Activated CD8-positive, alpha-beta memory T cell treated with anti-CD3 and anti-CD28 coated beads for 48 hours (primary cell): ENCODE results near the gene LZTFL1.
"Not testable (repeated sequence)": the region's sequence is repeated elsewhere in the genome, so short reads cannot be mapped to it uniquely, and the experiment has no call there.

Experiments used
- DNase-seq, 3 experiments: peaks; one replicate each; pipeline ENCODE4 v3.0.0-alpha.2; 2020; ENCODE audit warnings: low read depth in 2 of 3, low spot score in 2 of 3

Gene LZTFL1

DNA sequence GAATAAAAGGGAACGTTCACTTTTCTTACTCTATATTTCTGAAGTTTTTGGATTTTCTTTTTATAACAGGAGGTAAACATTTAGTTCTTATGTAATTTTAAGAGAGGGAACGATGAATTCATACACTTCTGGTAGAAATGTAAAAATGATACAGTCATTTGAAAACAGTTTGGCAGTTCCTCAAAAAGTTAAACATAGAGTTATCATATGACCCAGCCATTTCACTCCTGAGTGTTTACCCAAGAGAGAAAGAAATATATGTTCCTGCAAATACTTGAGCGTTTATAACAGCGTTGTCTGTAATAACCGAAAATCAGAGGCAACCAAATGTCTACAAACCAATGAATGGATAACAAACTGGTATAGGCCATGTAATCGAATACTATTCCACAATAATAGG, 23.6 kb upstream of the LZTFL1 start:
- no peak for DNase-seq

DNA sequence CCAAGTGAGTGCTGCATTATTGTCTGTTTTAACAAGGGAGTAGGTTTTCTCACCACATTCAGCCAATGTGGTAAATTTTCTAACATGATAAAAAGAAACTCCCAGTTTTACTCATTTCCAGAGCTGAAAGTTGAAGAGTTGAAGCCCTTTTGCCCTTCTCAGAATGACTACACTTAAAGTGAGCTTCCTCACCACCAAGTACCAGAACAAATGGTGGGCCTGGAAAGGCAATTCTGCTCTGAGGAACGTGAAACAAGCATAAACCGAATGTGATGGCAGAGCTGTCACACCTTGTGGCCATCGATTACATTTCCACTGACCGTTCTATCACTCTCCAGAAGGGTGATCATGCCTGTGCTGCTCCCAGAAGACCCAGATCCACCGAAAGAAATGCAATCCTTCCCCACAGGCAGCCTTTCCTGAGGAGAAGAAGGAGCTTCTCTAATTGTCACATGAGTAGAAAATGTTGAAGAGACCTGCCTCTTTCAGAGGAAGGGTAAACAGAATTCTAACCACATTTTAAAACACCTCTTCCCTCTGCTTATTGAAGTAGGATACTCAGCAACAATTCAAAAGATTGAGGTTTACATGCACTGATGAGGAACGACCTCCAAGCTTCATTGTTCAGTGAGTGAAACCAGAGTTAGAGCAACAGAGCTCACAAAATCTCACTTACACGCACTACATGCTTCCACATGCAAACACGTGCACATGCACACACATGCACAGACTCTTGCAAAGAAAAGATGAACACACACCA, 23.0 kb upstream of the LZTFL1 start:
- DNase-seq, result no peak

DNA sequence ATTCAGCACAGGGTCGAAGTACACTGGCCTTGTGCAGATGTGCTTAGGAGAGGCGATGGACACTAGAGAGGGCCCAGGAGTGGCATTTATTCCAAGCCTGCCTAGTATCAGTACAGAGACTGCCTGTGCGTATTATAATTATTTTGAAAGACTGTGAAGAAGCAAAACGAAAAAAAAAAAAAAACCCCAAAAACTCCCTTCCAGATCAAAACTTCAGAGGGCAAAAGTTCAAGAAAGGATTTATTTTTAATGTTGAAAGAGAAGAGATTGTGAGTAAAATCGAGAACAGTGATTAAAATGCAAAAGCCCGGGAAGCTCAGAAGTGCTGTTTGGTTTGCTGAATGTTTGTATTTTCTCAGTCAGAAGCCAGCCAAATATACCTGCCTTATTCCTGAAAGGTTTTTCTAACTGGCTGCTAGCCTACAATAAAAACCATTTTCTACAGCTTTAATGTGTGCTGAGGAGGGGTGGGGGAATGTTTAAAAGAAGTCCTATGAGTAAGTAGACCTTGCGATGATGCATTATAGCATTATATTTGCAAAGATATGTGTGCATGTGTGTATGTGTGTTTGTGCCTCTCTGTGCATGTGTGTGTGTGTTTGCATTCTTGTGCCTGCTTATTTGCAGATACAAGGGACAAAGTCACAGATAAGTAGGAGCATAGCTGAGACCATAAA, 19.3 kb upstream of the LZTFL1 start:
- DNase-seq, result no peak

DNA sequence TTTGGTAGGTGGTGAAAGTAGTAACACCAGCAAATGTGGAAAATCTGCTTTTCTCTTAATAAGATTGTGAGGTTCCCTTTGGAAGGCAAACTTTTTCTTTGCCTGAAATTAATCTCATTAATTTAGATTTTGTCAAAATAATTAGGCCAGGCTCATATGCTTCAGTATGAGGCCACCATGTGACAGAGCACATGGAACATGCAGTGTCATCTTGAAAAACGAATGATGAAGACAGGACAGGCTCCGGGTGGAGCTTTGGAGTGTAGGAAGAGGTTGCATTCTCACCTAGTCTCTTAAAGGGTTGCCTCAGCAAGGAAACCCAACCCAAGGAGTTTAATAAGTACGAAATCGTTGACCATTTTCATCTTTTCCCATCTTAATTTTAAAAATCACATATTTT, 18.6 kb upstream of the LZTFL1 start:
- no peak for DNase-seq

DNA sequence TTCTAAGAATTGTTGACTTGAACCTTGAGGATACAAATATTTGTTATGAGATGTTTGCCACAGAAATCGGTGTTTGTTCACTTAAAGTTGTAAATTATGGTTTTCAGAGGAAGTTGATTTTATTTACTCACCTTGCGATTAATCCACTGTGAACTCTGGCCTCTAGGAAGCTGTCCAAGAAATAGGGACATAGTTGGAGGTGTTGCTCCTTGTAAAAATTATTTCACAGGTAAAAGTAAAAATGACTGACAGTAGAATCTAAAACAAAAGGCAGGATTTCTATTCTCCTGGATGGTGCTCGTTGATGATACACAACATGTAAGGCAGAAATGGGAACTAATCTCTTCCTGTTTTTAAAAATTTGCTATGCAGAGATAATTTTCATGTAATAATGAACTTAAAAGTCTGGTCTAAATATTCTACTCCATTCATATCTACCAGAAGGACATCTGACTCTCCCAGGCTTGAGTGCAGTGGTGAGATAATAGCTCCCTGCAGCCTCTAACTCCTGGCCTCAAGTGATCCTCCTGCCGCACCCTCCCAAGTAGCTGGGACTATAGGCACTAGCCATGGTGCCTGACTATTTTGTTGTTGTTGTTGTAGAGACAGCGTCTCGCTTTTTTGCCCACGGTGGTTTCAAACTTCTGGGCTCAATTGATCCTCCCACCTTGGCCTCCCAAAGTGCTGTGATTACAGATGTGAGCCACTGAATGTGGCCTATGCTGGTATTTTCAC, 17.1 kb upstream of the LZTFL1 start:
- no peak for DNase-seq

DNA sequence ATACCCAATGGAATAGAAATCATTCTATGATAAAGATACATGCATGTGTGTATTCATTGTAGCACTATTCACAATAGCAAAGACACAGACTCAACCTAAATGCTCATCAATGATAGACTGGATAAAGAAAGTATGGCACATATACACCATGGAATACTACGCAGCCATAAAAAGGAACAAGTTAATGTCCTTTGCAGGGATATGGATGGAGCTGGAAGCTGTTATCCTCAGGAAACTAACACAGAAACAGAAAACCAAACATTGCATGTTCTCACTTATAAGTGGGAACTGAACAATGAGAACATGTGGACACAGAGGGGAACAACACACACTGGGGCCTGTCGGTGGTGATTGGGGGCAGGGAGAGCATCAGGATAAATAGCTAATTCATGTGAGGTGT, 15.1 kb upstream of the LZTFL1 start:
- DNase-seq, result not testable (repeated sequence)

DNA sequence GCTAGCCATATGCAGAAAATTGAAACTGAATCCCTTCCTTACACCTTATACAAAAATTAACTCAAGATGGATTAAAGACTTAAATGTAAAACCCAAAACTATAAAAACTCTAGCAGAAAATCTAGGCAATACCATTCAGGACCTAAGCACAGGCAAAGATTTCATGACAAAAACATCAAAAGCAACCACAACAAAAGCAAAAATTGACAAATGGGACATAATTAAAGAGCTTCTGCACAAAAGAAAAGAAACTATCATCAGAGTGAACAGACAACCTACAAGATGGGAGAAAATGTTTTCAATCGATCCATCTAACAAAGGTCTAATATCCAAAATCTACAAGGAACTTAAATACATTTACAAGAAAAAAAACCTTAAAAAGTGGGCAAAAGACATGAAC, 14.4 kb upstream of the LZTFL1 start:
- not testable (repeated sequence) for DNase-seq

DNA sequence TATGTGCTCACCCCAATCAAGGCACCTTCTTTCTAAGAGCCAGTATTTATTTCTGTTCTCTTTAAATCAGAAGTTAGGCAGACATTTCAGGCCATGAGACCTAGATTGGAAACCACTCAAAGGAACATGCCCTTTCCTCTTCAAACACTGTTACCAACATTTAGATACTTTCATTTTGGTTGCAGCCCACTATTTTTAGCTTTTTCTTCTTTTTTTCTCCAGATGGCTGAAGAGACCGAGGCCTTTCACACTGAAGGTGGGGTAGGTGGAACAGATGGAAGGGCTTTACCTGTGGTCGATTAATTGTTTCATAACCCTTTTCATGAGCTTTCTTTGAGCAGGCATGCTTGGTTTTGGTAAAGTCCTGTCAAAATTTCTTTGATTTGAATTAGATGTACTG, 10.9 kb upstream of the LZTFL1 start:
- DNase-seq, result no peak

DNA sequence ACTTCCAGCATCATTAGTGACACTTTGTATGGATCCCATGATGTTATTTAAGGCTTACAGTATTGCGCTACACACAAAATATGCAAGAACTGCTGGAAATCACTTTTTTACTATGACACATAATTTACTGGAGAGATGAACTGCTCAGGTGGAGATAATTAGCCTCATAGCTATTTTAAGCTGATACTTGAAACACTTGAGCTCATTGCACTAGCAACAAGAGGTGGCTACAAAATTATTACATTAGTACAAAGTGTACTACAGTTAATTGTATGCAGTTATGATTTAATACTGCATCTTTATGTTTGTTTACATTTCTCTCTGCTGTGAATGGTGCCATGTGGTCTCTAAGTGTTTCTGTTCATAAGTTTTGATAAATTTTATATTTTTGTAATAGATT, 6.5 kb upstream of the LZTFL1 start:
- no peak for DNase-seq

DNA sequence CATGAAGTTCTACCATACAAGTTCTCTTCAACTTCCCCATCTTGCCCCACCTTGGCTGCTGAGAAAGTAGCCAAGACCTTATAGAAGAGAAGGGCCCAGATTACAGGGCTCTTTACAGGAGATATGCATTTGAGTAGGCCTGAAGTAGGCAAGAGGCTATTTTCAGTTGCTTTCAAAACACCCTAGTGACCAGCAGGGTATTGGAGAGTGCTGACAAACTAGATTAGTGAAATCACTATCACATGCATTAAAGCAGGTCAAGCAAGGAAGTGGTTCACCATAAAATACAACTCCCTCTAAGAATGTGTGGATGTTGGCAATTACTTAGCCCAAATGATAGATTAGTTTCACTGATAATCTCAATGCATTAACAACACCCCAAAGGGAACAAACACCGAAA, 2.7 kb upstream of the LZTFL1 start:
- DNase-seq, result no peak

DNA sequence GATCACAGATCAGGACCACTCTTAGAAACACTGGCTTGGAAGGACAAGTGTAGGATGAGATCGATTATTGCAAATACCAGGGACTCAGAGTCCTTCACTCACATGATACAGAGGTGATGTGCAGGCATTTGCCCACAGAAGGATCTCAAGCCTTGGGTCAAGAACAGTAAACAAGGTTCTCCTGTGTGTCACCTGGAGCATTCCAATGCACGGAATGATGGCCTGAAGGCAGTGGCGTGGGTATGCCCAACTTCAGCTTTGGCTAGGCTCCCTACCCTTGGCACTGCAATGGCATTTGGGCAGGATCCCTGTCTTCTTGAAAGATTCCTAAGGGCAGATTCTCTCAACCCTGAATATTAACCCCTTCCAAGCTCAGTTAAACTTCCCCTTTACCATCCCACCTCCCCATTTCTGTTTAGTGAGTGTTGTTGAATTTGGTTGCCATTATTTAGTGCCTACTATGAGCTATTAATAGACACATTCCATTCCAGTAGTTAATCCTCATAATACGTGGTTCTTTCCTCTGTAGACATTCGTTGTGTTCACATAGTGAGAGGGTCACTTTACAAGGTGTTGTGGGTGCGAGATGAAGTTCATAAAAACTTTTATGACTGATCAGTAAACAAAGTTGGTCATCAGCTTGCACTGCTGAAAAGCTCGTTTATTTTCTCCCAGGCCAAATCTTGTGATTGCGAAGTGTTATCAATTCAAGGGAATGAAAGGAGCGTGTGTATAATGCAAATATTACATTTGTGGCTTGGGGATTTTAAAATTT, 1.1 kb upstream of the LZTFL1 start:
- no peak for DNase-seq

DNA sequence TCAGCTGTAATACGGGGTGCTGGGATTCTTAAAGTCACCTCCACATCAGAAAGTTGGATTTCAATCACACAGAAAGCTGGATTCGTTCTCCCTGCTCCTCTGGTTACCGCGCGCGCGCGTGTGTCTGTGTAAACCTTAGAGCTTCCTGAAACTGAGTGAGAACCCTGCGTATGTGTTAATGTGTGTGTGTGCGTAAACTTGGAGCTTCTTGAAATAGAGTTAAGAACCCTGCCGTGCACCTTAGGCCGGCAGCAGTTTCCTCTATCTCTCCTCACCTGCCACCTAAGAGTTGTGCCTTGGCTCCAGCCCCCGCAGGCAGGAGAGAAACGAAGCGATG, 531 bp downstream of the LZTFL1 start:
- DNase-seq, result no peak

DNA sequence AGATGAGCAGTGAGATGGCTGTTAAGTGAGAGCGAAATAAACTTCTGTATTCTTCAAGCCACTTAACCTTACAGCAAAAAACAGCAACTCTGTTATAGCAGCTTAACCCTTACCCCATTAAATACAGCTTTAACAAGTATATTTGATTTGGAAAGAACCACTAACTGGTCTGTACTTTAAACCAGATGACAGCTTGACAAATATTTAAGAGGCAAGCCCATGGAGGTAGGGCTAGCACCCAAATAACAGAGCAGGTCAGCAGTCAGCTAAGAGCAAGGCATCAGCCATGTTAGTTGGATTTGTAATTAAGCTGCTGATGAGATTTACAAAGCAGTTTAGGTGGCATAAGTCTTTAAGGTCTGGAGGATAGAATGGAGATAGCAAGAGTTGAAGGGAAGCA, 3.5 kb downstream of the LZTFL1 start:
- DNase-seq, result no peak

DNA sequence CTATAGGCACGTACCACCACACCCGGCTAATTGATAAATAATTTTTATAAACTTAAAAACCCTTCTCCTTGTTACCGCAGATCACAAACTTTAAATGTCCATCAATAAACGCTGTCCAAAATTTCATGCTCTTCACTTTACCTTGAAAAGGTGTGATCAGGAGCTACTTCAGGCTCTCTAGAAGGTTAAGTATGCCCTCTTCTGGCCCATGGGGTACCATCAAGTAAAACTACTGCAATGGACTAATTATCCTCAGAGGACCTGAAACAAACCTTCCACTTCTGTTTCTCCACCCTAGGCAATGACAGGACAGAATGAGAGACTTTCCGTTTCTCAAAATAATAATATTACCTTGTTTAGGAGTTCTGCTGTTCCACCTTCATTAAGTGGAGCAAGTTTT, 9.2 kb downstream of the LZTFL1 start:
- no peak for DNase-seq

DNA sequence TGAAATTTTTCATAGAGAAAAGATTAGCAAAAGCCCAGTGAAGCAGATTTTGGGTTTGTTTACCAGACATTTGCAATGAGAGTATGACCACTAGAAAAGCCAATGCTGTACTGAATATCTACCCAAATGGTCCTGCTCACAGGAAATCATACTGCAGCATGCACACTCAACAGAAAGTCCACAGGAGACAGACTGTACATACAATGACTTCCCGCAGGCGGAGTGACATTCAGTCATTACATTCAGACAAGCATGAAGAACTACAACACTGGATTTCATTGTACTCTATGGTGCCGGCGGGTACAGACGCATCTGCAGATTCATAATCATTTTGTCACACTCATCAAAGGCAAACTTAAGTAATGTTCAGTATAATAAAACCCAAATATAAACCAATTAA, 11.8 kb downstream of the LZTFL1 start:
- no peak for DNase-seq

DNA sequence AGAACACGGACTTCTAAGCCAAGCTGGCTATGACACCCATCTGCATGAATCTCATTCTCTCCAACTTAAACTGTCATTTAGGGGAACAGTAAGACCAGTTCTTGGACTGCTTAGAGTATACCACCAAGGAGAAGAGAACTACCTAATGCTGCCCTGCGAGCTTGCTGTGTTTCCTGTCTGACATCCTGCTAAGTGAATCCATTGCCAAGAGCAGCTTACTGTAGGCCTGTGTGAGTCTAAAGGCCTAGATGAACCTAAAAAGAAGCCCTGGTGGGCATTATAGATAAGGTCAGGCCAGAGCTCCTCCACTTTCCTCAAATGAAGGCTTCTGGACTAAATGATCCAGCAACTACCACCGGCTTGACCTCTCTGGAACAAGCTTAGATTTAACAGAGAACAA, 15.0 kb downstream of the LZTFL1 start:
- no peak for DNase-seq

DNA sequence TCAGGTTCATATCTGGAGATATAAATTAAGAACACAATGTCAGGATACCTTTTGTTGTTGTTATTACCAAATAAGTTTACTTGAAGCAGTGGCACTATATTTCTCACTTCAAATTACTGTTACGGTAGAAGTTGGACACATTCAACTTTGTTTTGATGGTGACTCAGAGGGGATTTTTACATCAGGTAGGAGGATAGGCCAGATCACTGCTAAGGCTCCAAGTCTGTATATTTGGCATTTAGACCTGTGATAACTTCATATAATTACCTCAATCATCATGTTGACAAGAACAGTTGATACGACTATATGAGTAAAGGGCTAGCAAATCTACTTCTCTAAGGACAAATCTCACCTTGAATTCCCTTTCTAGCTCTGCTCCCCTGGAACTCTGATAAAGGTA, 15.6 kb downstream of the LZTFL1 start:
- no peak for DNase-seq

DNA sequence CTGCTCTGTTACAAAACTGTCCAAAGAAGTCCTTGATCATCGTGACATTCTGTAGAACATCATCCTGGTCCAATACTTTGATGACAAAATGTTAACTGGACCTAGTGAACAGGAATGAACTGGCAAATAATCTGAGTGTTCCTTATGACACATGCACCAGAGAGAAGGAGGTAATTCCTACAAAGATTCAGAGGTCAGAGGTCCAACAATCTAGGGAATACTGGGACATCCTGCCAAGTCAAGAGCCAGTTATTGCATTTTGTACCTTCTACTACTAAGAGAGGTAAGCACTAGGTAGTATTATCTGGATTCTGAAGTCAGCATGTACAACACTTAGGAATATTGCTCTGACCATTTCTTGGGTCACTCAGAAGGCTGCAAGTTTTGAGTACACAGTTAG, 20.8 kb downstream of the LZTFL1 start:
- no peak for DNase-seq

DNA sequence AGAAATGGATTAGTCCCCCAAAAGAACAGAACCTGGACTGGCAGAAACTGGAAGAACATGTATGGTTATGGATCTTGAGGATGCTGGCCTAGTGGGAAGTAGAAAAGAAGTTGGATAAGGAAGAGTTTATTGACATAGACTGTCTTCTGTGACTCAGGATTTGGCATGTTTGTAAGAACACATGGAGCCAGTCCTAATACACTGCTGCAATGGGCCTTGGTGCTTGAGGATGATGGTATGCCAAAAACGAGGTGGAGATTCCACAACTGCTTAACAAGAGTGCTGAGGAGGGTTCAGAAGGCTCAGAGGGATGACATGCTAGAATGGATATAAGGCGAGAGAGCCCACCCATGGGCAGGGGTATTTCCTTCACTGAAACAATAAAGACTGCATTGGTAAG, 22.4 kb downstream of the LZTFL1 start:
- no peak for DNase-seq

DNA sequence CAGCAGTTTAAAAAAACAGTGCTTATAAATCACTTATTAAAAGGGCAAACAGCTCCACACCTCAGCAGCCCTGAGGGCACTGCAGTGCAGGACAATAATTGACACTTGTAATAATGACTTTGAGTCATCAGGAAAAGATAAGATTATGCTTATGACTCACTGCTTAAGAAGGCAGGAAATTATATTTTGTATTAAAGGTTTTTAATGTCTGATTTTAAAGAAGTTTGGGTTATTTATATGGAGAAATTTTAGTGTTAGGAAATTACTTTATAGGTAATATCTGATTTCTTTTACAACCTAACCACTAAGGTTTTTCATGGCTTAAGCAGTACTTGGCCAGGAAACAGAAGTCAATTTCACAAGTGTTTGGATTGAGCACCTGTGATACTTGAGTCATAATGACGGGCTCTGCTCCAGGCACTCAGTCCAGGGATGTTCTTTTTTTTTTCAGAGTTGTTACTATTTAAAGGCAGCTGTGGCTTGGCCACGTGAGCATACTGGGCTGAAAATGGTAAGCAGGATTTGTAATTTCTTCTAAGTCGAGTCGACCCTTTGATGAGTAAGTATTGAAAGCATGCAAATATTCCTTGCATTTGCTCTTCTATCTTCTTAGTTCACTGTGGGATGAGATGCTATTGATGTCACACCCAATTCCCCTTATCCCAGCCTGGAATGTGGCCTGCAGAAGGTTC, 23.9 kb downstream of the LZTFL1 start:
- no peak for DNase-seq

DNA sequence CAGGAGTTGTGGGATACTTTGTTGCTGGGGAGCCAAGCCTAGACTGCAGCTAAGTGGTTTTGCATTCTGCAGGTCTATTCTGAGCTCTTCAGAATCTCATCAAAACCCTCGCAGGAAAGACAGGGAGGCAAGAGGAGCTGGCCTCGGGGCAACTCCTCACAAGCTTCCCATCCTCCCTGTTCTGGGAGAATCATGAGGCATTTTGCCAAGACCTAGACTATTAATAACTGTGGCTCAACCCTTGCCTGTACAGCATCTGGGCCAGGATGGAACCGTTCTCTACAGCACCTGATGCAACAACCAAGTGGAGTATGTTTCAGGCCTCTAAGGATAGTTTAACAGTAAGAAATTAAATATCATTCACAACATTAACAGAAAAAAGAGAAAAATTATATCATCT, 25.4 kb downstream of the LZTFL1 start:
- DNase-seq, result no peak
